ENCODE data around the gene TTLL11.
"Not testable (repeated sequence)": the region's sequence is repeated elsewhere in the genome, so short reads cannot be mapped to it uniquely, and the experiment has no call there.

The TTLL11 gene

DNA sequence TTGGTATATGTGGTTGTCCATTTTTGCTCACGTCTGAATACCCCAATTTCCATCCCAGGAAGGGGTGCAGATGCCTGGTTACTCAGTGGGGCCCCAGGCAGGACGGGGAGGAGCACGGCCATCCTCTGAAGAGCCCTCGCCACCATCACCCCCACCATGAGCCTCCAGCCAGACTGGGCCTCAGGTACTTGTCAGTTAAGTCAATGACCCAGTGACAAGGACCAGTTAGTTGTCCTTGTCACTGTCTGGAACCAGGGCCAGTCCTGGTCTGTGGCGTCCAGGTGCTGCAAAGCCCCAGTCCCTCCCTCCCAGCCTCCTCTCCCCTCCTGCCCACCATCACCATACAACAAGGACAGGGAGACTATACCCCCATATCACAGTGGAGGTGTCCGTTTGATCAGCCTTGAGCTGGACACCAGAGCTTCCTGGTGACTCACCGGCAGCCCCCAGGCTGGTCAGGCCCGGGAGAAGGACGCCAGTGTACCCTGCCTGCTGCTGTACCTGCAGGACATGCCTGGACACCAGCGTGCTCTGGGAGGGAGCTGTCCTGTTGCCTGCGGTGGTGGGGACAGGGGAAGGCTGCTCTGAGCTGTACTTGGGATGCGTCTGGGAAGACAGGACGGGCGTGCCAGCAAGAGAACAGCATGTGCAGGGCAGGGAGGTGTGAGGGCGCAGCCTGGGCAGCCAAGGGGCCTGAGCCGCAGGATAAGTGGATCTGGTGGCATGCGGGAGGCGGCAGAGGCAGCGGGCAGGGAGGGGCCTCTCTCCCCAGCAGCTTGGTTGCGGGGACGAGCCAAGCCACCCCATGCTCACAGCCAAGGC is 32.6 kb upstream of the TTLL11 start:
- DNase-seq (ENCODE audit: low read depth) = no peak

DNA sequence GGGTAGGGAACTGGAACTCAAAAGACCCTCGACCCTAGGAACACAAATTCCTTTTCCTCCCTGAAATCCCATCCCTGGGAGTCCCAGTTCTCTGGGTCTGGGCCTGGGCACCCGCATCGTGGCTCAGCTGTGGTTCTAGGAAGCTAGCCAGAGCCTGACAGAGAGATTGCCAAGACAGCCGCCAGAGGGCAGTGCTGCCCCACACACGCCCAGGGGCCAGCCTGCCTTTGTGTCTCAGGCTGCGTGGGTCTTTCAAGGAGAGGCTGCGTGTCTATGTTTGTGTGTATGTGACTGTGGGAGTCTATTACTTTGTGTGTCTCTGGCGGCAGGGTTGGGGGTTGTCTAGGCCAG is 32.0 kb upstream of the TTLL11 start:
- peak; percentile 70 for DNase-seq (ENCODE audit: low read depth)

GRCh38 chr9:122124528-122124927 is 31.4 kb upstream of the TTLL11 start:
- no peak for DNase-seq (ENCODE audit: low read depth)

- no peak for DNase-seq (ENCODE audit: low read depth)
Measured at GRCh38 chr9:122124048-122124447, 30.9 kb upstream of the TTLL11 start.

GRCh38 chr9:122122903-122123632 is 30.0 kb upstream of the TTLL11 start:
- DNase-seq (ENCODE audit: low read depth) = peak; percentile 66

- DNase-seq (ENCODE audit: low read depth) = no peak
Measured at GRCh38 chr9:122122468-122122867, 29.4 kb upstream of the TTLL11 start.

GRCh38 chr9:122121931-122122330 is 28.8 kb upstream of the TTLL11 start:
- DNase-seq (ENCODE audit: low read depth) = no peak

GRCh38 chr9:122121391-122121790 is 28.3 kb upstream of the TTLL11 start:
- DNase-seq (ENCODE audit: low read depth) = no peak

DNA sequence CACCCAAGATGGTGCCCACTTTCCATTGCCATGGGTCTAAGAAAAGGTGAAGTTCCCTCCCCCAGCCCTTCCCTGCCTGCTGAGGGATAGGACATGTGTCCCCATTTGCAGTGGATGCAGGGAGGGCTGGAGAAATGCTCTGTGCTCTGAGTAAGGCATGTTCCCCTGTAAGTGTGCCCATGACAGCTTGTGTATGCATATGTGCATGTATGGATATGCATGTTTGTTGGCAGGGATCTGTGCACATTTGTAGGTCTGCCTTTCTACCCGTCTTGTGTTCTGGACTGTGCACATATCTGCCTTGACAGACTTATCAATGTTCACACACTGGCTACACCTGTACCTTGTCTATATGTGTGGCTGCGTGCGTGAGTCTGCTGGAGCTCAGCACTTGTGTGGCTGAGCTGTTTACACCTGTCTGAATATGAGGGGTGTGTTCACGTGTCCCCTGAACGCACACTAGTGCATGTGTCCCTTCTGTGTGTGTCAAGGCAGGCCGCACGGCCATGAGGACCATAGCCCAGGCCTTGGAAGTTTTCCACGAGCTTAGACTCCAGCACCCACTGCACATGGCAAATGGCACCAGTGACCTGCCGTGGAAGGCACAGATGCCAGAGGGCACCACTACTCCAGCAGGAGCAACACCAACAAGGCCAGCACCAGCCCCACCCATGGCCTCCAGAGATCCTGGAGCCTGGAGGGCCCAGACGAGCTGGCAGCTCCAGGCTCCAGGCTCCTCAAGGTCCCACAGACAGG is 27.4 kb upstream of the TTLL11 start:
- DNase-seq (ENCODE audit: low read depth) = no peak

GRCh38 chr9:122119721-122120120 is 26.6 kb upstream of the TTLL11 start:
- no peak for DNase-seq (ENCODE audit: low read depth)

DNA sequence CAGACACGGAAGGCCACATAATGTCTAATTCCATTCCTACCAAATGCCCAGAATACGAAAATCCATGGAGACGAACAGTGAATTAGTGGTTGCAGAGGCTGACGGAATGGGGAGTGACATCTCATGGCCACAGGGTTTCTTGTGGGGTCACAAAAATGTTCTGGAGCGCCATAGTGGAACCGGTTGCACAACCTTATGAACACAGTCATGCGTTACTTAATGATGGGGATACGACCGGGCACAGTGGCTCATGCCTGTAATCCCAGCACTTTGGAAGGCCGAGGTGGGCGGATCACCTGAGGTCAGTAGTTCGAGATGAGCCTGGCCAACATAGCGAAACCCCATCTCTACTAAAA is 26.0 kb upstream of the TTLL11 start:
- DNase-seq (ENCODE audit: low read depth) = no peak

- no peak for DNase-seq (ENCODE audit: low read depth)
Measured at GRCh38 chr9:122118343-122119165, 25.4 kb upstream of the TTLL11 start.

DNA sequence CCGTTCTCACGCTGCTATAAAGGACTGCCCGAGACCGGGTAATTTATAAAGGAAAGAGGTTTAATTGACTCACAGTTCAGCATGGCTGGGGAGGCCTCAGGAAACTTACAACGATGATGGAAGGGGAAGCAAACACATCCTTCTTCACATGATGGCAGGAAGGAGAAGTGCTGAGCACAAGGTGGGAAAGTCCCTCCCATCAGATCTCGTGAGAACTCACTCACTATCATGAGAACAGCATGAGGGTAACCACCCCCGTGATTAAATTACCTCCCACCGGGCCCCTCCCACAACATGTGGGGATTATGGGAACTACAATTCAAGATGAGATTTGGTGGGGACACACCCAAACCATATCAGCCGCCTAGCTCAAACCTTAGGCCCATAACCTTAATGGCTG is 24.1 kb upstream of the TTLL11 start:
- DNase-seq (ENCODE audit: low read depth) = not testable (repeated sequence)

DNA sequence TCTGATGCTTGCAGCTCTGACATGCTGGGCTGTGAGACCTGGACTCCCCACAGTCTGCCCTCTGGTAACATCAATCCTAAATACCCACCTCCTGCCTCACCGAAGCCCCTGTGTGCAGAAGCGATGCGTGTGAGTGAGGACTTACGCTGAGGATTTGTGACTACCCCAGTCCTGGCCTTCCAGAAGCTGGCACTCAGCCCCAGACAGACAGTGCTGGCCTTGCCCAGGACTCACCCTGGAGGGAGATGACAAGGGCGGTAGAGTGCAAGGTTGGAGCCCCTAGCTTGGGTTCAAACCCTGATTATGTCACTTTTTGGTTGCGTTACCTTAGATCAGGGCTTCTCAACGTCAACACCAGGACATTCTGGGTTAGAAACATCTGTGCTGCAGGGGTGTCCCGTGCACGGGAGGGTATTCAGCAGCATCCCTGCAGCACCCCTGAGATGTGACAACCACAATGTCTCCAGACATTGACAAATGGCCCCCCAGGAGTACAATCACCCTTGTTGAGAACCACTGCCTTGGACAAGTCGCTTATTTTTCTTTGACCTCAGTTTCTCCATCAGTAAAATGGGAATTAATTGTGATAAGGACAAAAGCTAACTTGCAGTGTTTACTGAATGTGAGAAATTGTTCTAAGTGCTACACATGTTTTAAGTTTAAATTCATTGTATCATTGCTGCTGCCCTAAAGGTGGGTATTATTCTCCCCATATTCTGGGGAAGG is 23.5 kb upstream of the TTLL11 start:
- DNase-seq (ENCODE audit: low read depth) = no peak

- DNase-seq (ENCODE audit: low read depth) = no peak
Measured at GRCh38 chr9:122116040-122116439, 22.9 kb upstream of the TTLL11 start.

GRCh38 chr9:122115176-122116035 is 22.3 kb upstream of the TTLL11 start:
- no peak for DNase-seq (ENCODE audit: low read depth)

GRCh38 chr9:122113574-122113973 is 20.5 kb upstream of the TTLL11 start:
- no peak for DNase-seq (ENCODE audit: low read depth)

GRCh38 chr9:122112238-122112637 is 19.1 kb upstream of the TTLL11 start:
- DNase-seq (ENCODE audit: low read depth) = no peak

GRCh38 chr9:122111413-122112085 is 18.4 kb upstream of the TTLL11 start:
- DNase-seq (ENCODE audit: low read depth) = no peak

Measured in stimulated activated CD8-positive, alpha-beta memory T cell treated with anti-CD3 and anti-CD28 coated beads, Interleukin-4, amount 100 ng/mL, for 24 hours (primary cell).